Measurements from ENCODE around the gene EFNA2. TPM values are rescaled to one million over a fixed set of nuclear protein-coding genes. Genes with fewer than 3 reads are reported as not detected.
A peak's percentile ranks its signal among the peaks of the same experiment; 100 is the strongest.
"Not testable (repeated sequence)": the region's sequence is repeated elsewhere in the genome, so short reads cannot be mapped to it uniquely, and the experiment has no call there.

EFNA2 gene
- total and polyA plus RNA-seq, 4 experiments from 2014 or later, result not detected

DNA sequence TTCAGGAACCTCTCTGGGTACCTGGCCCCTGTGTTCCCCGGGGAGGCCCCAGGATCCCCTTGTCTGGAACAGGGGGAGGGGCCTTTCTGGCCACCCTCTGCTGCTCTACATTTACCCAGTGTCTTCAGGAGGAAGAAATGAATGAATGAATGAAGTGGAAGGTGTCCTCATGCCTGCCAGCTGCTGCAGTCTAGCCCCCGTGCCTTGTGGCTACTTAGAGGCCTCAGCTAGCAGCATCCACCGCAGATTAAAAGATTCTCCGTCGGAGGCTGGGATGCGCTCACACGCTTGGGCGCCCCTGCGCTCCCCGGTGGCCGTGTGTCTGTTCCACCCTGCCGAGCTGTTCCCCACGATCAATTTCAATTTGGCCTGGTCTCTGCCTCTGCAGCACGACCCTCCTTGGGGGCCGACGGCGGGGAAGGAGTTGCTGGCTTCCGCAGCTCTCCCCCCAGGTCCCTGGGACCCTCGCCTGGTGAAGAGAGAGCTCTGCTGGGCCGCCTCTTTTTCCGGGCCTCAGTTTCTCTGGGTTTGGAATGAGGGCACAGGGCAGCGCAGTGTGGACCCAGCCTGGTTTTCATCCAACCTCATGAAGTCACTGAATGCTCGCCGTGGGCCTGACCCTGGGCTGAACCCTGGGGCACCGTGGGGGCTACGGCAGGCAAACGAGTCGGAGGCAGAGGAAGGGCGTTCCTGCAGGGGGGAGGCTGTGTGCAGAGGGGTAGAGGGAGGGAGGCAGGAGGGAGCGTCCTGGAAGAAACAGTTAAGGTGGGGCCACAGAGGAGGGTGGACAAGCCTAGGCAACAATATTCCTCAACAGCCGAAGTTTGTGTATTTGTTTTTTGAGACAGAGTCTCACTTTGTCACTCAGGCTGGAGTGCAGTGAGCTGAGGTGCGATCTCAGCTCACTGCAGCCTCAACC, 28.3 kb downstream of the EFNA2 start:
- no peak overlapping the region for H3K27ac ChIP-seq (ENCODE audit: low read depth, low read length)
- ChIA-PET CTCF (ENCODE audit: partially characterized antibody) (no interaction called here), POLR2A (ENCODE audit: partially characterized antibody) (no interaction called here)
- no peaks in the 10 kb centered on the region for H3K9me3 Mint-ChIP-seq
- H3K4me1 Mint-ChIP-seq, result no peaks in the 10 kb centered on the region
- no peaks in the 10 kb centered on the region for H3K36me3 Mint-ChIP-seq
- peaks cover 12 to 17% of the 10 kb centered on the region in 2 donors for H3K27me3 Mint-ChIP-seq
- no peaks in the 10 kb centered on the region for H3K9me3 ChIP-seq (ENCODE audit: control insufficient read depth in 1 of 2, low read length in 2 of 2)
- H3K4me3 Mint-ChIP-seq, result no peak overlapping the region
- H3K4me1 ChIP-seq (ENCODE audit: insufficient read depth, low read length), result no peaks in the 10 kb centered on the region
- no peaks in the 10 kb centered on the region for H3K27me3 ChIP-seq (ENCODE audit: insufficient read depth, low read length)
- DNase-seq, result no peak
- no peak overlapping the region for H3K4me3 ChIP-seq (ENCODE audit: low read length in 2 of 2)
- H3K27ac Mint-ChIP-seq, result no peak overlapping the region
- intact Hi-C loops (cut with micrococcal nuclease), result no loop called here
- no peaks in the 10 kb centered on the region for H3K36me3 ChIP-seq (ENCODE audit: insufficient read depth, low read length)

DNA sequence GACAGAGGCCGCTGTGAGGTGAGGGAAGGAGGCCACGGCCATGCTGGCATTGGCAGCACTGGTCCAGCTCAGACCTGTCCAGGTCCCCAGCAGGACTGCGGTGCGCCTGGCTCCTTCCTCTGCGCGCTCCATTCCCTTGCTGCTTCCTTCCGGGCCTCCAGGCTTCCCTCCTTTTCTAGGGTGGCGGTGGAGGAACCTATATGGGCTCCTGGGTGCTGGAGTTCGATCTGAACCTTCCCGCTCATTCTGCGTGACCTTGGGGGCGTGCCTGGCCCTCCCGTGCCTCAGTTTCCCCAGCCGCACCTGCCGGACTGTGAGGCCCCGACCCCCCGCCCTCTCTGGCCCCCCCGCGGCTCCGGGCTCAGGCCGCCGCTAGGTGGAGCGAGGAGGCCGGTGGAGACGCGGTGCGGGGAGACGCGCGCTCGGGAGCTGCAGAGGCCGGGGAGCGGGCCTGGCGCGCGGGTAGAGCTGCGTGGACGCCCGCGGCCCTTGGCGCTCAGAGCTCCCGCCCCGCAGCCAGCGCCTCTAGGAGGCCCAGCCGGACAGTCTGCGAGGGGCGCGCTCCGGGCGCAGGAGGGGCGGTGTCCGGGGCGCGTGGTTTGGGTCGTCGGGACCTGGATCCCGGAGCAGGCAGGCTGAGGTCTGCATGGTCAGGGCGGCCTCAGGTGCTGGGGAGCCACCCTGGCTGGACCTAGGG, 29.9 kb downstream of the EFNA2 start:
- ChIA-PET CTCF (ENCODE audit: partially characterized antibody) (interaction anchor here (1.0 kb wide), 1 partner anchor 57 kb away, joined by 3 read pairs; no protein-coding TSS in a partner anchor), POLR2A (ENCODE audit: partially characterized antibody) (interaction anchor here (0.6 kb wide), 1 partner anchor 112 kb away, joined by 3 read pairs; no protein-coding TSS in a partner anchor)
- intact Hi-C loops (cut with micrococcal nuclease), result no loop called here
- H3K36me3 Mint-ChIP-seq, result no peaks in the 10 kb centered on the region
- DNase-seq, result no peak
- no peak overlapping the region for H3K4me3 ChIP-seq (ENCODE audit: low read length in 2 of 2)
- no peaks in the 10 kb centered on the region for H3K9me3 Mint-ChIP-seq
- no peak overlapping the region for H3K4me3 Mint-ChIP-seq
- H3K4me1 Mint-ChIP-seq, result no peaks in the 10 kb centered on the region
- no peaks in the 10 kb centered on the region for H3K36me3 ChIP-seq (ENCODE audit: insufficient read depth, low read length)
- H3K27me3 Mint-ChIP-seq, result peaks cover 17 to 21% of the 10 kb centered on the region in 2 donors
- H3K9me3 ChIP-seq (ENCODE audit: control insufficient read depth in 1 of 2, low read length in 2 of 2), result no peaks in the 10 kb centered on the region
- no peaks in the 10 kb centered on the region for H3K4me1 ChIP-seq (ENCODE audit: insufficient read depth, low read length)
- H3K27ac Mint-ChIP-seq, result no peak overlapping the region
- no peak overlapping the region for H3K27ac ChIP-seq (ENCODE audit: low read depth, low read length)
- H3K27me3 ChIP-seq (ENCODE audit: insufficient read depth, low read length), result no peaks in the 10 kb centered on the region

DNA sequence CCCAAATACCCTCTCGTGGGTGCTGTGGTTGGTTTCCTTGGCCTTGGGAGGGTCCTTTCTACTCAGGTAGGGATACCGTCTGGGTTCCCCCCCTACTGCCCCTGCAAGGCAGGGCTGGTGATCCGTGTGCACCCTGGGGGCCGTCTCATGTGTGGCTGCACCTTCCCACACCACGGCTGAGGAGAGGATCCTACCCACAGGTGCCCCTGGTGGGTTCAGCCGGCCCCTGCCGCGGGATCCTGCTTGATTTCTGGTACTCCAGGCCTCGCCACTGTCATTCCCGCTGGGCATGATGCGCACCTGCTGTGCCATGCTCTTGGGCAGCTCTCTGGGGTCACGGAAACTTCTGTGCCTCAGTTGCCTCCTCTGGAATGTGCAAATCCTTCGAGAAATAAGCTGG, 30.8 kb downstream of the EFNA2 start:
- intact Hi-C loops (cut with micrococcal nuclease), result no loop called here
- H3K36me3 Mint-ChIP-seq, result no peaks in the 10 kb centered on the region
- Histone ChIP-seq H3K36me3 (ENCODE audit: insufficient read depth, low read length) (no peaks in the 10 kb centered on the region), H3K27ac (ENCODE audit: low read depth, low read length) (no peak overlapping the region), H3K4me3 (ENCODE audit: low read length in 2 of 2) (no peak overlapping the region), H3K27me3 (ENCODE audit: insufficient read depth, low read length) (no peaks in the 10 kb centered on the region), H3K4me1 (ENCODE audit: insufficient read depth, low read length) (no peaks in the 10 kb centered on the region), H3K9me3 (ENCODE audit: control insufficient read depth in 1 of 2, low read length in 2 of 2) (no peaks in the 10 kb centered on the region)
- no peaks in the 10 kb centered on the region for H3K9me3 Mint-ChIP-seq
- ChIA-PET CTCF (ENCODE audit: partially characterized antibody) (interaction anchor here (1.3 kb wide), 1 partner anchor 56 kb away, joined by 3 read pairs; no protein-coding TSS in a partner anchor), POLR2A (ENCODE audit: partially characterized antibody) (no interaction called here)
- H3K27ac Mint-ChIP-seq, result no peak overlapping the region
- H3K4me1 Mint-ChIP-seq, result no peaks in the 10 kb centered on the region
- no peak overlapping the region for H3K4me3 Mint-ChIP-seq
- peaks cover 20 to 25% of the 10 kb centered on the region in 2 donors for H3K27me3 Mint-ChIP-seq
- DNase-seq, result no peak

DNA sequence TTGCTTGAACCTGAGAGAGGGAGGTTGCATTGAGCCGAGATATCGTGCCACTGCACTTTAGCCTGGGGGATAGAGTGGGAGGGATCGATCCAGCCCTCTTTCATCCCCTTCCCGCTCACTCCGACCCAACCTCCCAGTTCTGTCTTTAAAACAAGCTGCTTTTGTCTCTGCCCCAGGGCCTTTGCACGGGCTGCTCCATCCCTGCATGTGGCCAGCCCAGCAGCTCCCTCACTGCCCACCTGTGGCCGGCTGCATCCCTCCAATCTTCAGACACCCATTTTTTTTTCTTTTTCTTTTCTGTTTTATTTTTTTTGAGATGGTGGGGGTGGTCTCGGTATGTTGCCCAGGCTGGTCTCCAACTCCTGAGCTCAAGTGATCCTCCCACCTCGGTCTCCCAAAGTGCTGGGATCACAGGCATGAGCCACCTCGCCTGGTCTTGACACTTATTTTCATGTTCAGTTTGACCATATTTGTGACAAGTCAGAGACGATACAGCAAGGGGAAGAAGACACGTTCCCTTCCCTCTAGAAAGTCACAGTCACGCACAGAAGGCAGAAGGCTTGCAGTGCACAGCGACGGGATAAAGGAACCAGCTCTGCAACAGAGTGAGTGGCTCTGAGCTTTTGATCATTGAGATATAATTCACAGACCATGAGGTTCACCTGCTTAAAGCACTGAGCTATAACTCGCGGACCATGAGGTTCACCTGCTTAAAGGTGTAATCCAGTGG, 31.8 kb downstream of the EFNA2 start:
- H3K4me1 ChIP-seq (ENCODE audit: insufficient read depth, low read length), result no peaks in the 10 kb centered on the region
- ChIA-PET CTCF (ENCODE audit: partially characterized antibody) (interaction anchor here (1.3 kb wide), 1 partner anchor 55 kb away, joined by 3 read pairs; no protein-coding TSS in a partner anchor), POLR2A (ENCODE audit: partially characterized antibody) (no interaction called here)
- no peaks in the 10 kb centered on the region for H3K9me3 ChIP-seq (ENCODE audit: control insufficient read depth in 1 of 2, low read length in 2 of 2)
- no peak for DNase-seq
- intact Hi-C loops (cut with micrococcal nuclease), result no loop called here
- H3K4me3 Mint-ChIP-seq, result peak overlapping the region in 1 of 8 donors; percentile 34
- no peaks in the 10 kb centered on the region for H3K36me3 ChIP-seq (ENCODE audit: insufficient read depth, low read length)
- H3K27ac ChIP-seq (ENCODE audit: low read depth, low read length), result no peak overlapping the region
- H3K27me3 ChIP-seq (ENCODE audit: insufficient read depth, low read length), result peaks cover 2% of the 10 kb centered on the region
- no peaks in the 10 kb centered on the region for H3K9me3 Mint-ChIP-seq
- H3K4me3 ChIP-seq (ENCODE audit: low read length in 2 of 2), result no peak overlapping the region
- no peaks in the 10 kb centered on the region for H3K4me1 Mint-ChIP-seq
- no peaks in the 10 kb centered on the region for H3K36me3 Mint-ChIP-seq
- no peak overlapping the region for H3K27ac Mint-ChIP-seq
- H3K27me3 Mint-ChIP-seq, result peaks cover 21 to 26% of the 10 kb centered on the region in 2 donors

DNA sequence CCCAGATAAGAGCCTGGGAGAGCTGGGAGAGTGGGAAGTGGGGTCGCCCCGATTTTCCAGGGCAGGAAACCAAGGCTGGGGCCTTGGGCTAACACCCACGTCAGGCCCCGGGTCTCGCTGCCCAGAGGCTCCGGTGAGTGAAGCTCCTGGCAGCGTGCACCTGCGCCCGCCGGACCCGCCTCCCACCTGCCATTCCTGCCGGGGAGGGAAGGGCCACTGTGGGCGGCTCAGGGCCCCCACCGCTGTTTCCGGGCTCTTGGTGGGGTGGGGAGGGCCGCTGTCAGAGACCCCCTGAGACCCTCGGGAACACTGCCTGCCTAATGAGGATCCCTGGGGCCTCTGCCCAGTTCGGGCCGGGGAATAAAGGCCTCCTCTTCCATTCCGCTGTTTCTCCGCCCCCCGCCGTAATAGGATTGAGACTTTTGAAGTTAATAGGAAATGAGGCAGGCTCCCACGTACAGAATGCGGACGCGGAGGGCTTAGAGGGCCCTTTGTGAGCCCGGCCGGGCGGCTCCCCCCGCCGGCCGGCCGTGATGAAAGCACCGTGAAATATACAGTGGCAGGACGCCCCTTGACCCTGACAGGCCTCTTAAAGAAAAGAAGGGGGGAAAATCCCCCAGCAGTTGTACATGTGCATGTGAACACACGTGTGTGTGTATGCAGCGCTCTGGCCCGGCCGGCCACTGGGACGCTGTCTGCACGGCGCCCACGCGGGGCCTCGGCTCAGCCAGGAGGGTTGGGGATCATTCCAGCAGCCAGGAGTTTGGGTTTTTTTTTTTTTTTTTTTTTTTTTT, 33.2 kb downstream of the EFNA2 start:
- intact Hi-C loops (cut with micrococcal nuclease), result no loop called here

DNA sequence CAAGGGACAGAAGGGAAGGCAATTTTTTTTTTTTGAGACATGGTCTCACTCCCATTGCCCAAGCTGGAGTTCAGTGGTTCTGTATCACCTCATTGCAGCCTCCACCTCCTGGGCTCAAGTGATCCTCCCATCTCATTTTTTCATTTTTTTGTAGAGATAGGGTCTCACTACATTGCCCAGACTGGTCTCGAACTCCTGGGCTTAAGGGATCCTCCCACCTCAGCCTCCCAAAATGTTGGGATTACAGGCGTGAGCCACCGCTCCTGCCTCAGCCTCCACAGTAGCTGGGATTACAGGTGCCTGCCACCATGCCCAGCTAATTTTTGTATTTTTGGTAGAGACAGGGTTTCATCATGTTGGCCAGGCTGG, 34.6 kb downstream of the EFNA2 start:
- H3K4me3 Mint-ChIP-seq; H3K36me3 ChIP-seq (ENCODE audit: insufficient read depth, low read length); DNase-seq; H3K9me3 Mint-ChIP-seq; intact Hi-C loops (cut with micrococcal nuclease); H3K36me3 Mint-ChIP-seq; H3K27ac Mint-ChIP-seq; CTCF ChIA-PET (ENCODE audit: partially characterized antibody); H3K4me3 ChIP-seq (ENCODE audit: low read length in 2 of 2); POLR2A ChIA-PET (ENCODE audit: partially characterized antibody); H3K4me1 ChIP-seq (ENCODE audit: insufficient read depth, low read length); H3K27ac ChIP-seq (ENCODE audit: low read depth, low read length); H3K9me3 ChIP-seq (ENCODE audit: control insufficient read depth in 1 of 2, low read length in 2 of 2); H3K4me1 Mint-ChIP-seq: not testable (repeated sequence)
- peaks cover 32 to 39% of the 10 kb centered on the region in 2 donors for H3K27me3 Mint-ChIP-seq
- peaks cover 16% of the 10 kb centered on the region for H3K27me3 ChIP-seq (ENCODE audit: insufficient read depth, low read length)

More for the DNA sequence above, 33.2 kb downstream of the EFNA2 start:
- POLR2A ChIA-PET (ENCODE audit: partially characterized antibody), result no interaction called here
- Mint-ChIP-seq H3K9me3 (peaks cover 0 to 3% (median 0%) of the 10 kb centered on the region in 8 donors), H3K27me3 (peaks cover 26 to 35% of the 10 kb centered on the region in 2 donors), H3K4me1 (no peaks in the 10 kb centered on the region), H3K27ac (no peak overlapping the region), H3K36me3 (peaks cover 0 to 5% of the 10 kb centered on the region in 2 donors), H3K4me3 (no peak overlapping the region)
- no peak overlapping the region for H3K27ac ChIP-seq (ENCODE audit: low read depth, low read length)
- CTCF ChIA-PET (ENCODE audit: partially characterized antibody), result no interaction called here
- H3K9me3 ChIP-seq (ENCODE audit: control insufficient read depth in 1 of 2, low read length in 2 of 2), result no peaks in the 10 kb centered on the region
- H3K4me1 ChIP-seq (ENCODE audit: insufficient read depth, low read length), result no peaks in the 10 kb centered on the region
- H3K36me3 ChIP-seq (ENCODE audit: insufficient read depth, low read length), result no peaks in the 10 kb centered on the region
- H3K27me3 ChIP-seq (ENCODE audit: insufficient read depth, low read length), result peaks cover 6% of the 10 kb centered on the region
- no peak overlapping the region for H3K4me3 ChIP-seq (ENCODE audit: low read length in 2 of 2)
- DNase-seq, result no peak
